ENCODE measurements around the gene TENM4.

DNA sequence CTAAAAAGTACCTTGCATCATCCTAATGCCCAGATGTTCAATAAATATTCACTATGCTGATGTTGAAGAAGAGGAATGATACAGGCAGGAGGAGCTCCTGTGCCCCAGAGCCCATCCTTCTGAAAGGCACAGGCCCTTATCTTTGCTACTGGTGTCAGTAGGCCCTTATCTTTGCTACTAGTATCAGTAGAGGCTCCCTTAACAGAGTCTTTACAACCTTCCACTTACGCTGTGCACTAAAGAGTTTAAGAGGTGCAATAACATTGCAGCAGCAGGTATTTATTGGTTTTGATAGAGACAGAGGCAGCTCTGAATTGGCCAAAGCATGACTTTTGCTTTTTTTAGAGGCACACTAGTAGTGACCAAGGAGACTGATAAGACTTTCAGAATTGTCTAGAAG, 174.4 kb downstream of the TENM4 start:
- TF ChIP-seq POLR2A (IDR thresholded peaks at IDR 0.05), result no peak
- TF ChIP-seq, protein P1, sequence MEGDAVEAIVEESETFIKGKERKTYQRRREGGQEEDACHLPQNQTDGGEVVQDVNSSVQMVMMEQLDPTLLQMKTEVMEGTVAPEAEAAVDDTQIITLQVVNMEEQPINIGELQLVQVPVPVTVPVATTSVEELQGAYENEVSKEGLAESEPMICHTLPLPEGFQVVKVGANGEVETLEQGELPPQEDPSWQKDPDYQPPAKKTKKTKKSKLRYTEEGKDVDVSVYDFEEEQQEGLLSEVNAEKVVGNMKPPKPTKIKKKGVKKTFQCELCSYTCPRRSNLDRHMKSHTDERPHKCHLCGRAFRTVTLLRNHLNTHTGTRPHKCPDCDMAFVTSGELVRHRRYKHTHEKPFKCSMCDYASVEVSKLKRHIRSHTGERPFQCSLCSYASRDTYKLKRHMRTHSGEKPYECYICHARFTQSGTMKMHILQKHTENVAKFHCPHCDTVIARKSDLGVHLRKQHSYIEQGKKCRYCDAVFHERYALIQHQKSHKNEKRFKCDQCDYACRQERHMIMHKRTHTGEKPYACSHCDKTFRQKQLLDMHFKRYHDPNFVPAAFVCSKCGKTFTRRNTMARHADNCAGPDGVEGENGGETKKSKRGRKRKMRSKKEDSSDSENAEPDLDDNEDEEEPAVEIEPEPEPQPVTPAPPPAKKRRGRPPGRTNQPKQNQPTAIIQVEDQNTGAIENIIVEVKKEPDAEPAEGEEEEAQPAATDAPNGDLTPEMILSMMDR (IDR thresholded peaks at IDR 0.05), result no peak
